ENCODE measurements around the gene MINDY4.

The MINDY4 gene

GRCh38 chr7:30871655-30872054 is 100.4 kb downstream of the MINDY4 start:
- no peak for TF ChIP-seq CTCF (IDR thresholded peaks at IDR 0.05; ENCODE audit: unreplicated experiment in 3 of 3)
- Mint-ChIP-seq H3K36me3 (ENCODE audit: low read depth) (peaks cover 18% of the 10 kb centered on the region), H3K4me3 (no peak overlapping the region), H3K27me3 (ENCODE audit: low read depth) (no peaks in the 10 kb centered on the region), H3K27ac (no peak overlapping the region), H3K4me1 (peaks cover 16% of the 10 kb centered on the region), H3K9me3 (peaks cover 2% of the 10 kb centered on the region)

- Mint-ChIP-seq H3K4me1 (peaks cover 8% of the 10 kb centered on the region), H3K27ac (peak overlapping the region in 2 of 3 experiments; percentile 70 to 81), H3K36me3 (ENCODE audit: low read depth) (peaks cover 18% of the 10 kb centered on the region), H3K4me3 (no peak overlapping the region), H3K27me3 (ENCODE audit: low read depth) (no peaks in the 10 kb centered on the region), H3K9me3 (peaks cover 2% of the 10 kb centered on the region)
- no peak for TF ChIP-seq CTCF (IDR thresholded peaks at IDR 0.05; ENCODE audit: unreplicated experiment in 3 of 3)
Measured at GRCh38 chr7:30873207-30873606, 102.0 kb downstream of the MINDY4 start.

DNA sequence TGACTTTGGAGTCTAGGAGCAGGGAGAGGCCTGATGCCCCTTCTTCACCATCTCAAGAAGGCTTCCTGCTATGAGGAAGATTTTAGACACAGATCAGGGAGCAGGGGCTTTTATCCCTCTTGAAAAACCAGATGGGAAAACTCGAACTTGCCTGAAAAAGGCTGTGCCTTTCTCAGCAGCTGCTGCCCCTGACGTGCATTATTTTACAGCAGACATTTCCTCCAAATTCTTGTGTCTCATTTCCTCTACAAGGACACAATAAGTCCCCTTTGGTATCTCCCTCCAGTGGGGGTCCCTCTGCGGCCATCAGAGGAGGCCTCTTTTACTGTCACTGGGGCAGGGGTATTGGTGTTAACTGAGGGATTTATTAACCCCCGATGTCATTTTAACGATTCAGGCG is 102.4 kb downstream of the MINDY4 start:
- no peak for TF ChIP-seq CTCF (IDR thresholded peaks at IDR 0.05; ENCODE audit: unreplicated experiment in 3 of 3)
- peaks cover 18% of the 10 kb centered on the region for H3K36me3 Mint-ChIP-seq (ENCODE audit: low read depth)
- peaks cover 8% of the 10 kb centered on the region for H3K4me1 Mint-ChIP-seq
- H3K9me3 Mint-ChIP-seq, result peaks cover 2% of the 10 kb centered on the region
- H3K27me3 Mint-ChIP-seq (ENCODE audit: low read depth), result no peaks in the 10 kb centered on the region
- H3K4me3 Mint-ChIP-seq, result no peak overlapping the region
- peak overlapping the region in 2 of 3 experiments; percentile 70 to 81 for H3K27ac Mint-ChIP-seq

GRCh38 chr7:30874656-30875302 is 103.6 kb downstream of the MINDY4 start:
- no peak for TF ChIP-seq CTCF (IDR thresholded peaks at IDR 0.05; ENCODE audit: unreplicated experiment in 3 of 3)
- no peak overlapping the region for H3K4me3 Mint-ChIP-seq

DNA sequence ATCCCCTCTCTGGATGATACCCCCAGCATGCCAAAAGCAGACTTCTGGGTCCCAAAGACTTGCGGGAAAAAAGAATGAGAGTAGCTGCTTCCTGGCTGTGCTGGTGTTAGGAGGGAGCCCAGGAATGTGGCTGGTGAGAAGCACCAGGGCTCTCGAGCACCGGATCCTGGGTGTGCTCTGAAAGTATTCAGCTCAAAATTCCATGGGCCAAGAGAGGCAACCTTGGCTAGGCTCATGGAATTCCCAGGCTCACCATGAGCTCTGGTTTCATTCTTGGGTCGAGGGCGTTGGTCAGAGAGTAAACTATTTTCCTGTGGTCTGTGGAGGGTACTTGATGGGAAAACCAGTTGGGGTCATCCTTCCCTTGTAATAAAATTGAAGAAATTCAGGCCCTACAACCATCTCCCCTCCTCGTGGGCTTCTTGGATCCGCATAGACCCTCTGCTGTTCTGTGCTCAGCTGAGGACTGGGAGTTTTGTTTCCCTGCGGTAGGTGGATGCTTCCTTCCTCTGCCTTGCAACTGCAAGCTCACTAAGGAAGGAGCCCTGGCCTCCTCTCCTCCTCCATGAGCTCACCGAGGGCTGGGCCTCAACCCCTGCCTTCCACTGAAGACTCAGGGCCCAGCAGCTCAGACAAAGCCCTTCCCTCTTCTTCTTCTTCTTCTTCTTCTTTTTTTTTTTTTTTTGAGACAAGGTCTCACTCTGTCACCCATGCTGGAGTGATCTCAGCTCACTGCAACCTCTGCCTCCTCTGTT is 106.0 kb downstream of the MINDY4 start:
- Mint-ChIP-seq H3K4me3 (no peak overlapping the region), H3K4me1 (peaks cover 16% of the 10 kb centered on the region), H3K27me3 (ENCODE audit: low read depth) (peaks cover 10% of the 10 kb centered on the region), H3K27ac (no peak overlapping the region), H3K9me3 (peaks cover 2% of the 10 kb centered on the region), H3K36me3 (ENCODE audit: low read depth) (peaks cover 18% of the 10 kb centered on the region)
- no peak for TF ChIP-seq CTCF (IDR thresholded peaks at IDR 0.05; ENCODE audit: unreplicated experiment in 3 of 3)

More at GRCh38 chr7:30874656-30875302, 103.6 kb downstream of the MINDY4 start:
- H3K36me3 Mint-ChIP-seq (ENCODE audit: low read depth), result peaks cover 18% of the 10 kb centered on the region
- peaks cover 13% of the 10 kb centered on the region for H3K4me1 Mint-ChIP-seq
- peaks cover 4% of the 10 kb centered on the region for H3K27me3 Mint-ChIP-seq (ENCODE audit: low read depth)
- no peak overlapping the region for H3K27ac Mint-ChIP-seq
- H3K9me3 Mint-ChIP-seq, result peaks cover 2% of the 10 kb centered on the region

Data from nephron (organoid).